OCI-LY3 (cell line): ENCODE data around the gene PTPRN.
A peak's percentile ranks its signal among the peaks of the same experiment; 100 is the strongest.

Experiments used
- H2AFZ ChIP-seq: fragments of 200-600, 300-600 bp; shearing (Covaris generic); 2 replicates; pipeline ENCODE4 v1.6.0; 2014; ENCODE audit warnings: antibody characterized with exemption, low read depth, low read length
- H3K27ac ChIP-seq: fragments of 200-600, 300-600 bp; sonication (generic); 2 replicates; pipeline ENCODE4 v1.5.1; 2014; ENCODE audit warnings: mild to moderate bottlenecking, low read length, moderate library complexity, mixed read lengths
- H3K27me3 ChIP-seq: fragments of 200-600, 300-600 bp; sonication (generic); 2 replicates; pipeline ENCODE4 v1.6.1; 2014; ENCODE audit warnings: low read depth, low read length, mixed read lengths
- H3K36me3 ChIP-seq: fragments of 200-600, 300-600 bp; sonication (generic); replicated peaks from 2 replicates; pipeline ENCODE3; 2014; ENCODE audit warnings: low read depth, low read length, mixed read lengths
- H3K4me1 ChIP-seq: fragments of 300-600, 200-600 bp; sonication (generic); 2 replicates; pipeline ENCODE4 v1.6.1; 2014; ENCODE audit warnings: low read length, mixed read lengths
- H3K4me2 ChIP-seq: fragments of 200-600, 300-600 bp; sonication (generic); 2 replicates; pipeline ENCODE4 v1.6.1; 2014; ENCODE audit warnings: low read length, mixed read lengths
- H3K4me3 ChIP-seq: fragments of 300-600, 200-600 bp; sonication (generic); 2 replicates; pipeline ENCODE4 v1.5.1; 2014; ENCODE audit warnings: antibody characterized with exemption, mild to moderate bottlenecking, low read length, moderate library complexity
- H3K79me2 ChIP-seq: fragments of 300-600, 200-600 bp; shearing (Covaris generic); 2 replicates; pipeline ENCODE4 v1.6.1; 2014; ENCODE audit warnings: mild to moderate bottlenecking, low read length, mixed read lengths
- H3K9ac ChIP-seq: fragments of 300-600, 200-600 bp; shearing (Covaris generic); 2 replicates; pipeline ENCODE4 v1.6.0; 2014; ENCODE audit warnings: mild to moderate bottlenecking, low read length, moderate library complexity
- H3K9me3 ChIP-seq: fragments of 200-600, 300-600 bp; shearing (Covaris generic); 2 replicates; pipeline ENCODE4 v1.6.1; 2014; ENCODE audit warnings: low read length, mixed read lengths; ENCODE audit not compliant: insufficient read depth
- H4K20me1 ChIP-seq: fragments of 200-600, 300-600 bp; sonication (generic); 2 replicates; pipeline ENCODE4 v1.6.1; 2016; ENCODE audit warnings: low read length, mixed read lengths; ENCODE audit not compliant: insufficient read depth
- CTCF ChIP-seq: fragments of 200-600, 300-600 bp; sonication (generic); IDR thresholded peaks from 2 replicates; pipeline ENCODE4 v1.5.1; 2014; ENCODE audit warnings: antibody characterized with exemption, low read length, low read depth
- EZH2phosphoT487 ChIP-seq: fragments of 200-600 bp; shearing (Covaris generic); IDR thresholded peaks from 2 replicates; pipeline ENCODE4 v1.6.1; 2018; ENCODE audit warnings: antibody characterized with exemption, mixed run types, low read depth

The PTPRN gene

GRCh38 chr2:219249203-219249980, 59.8 kb downstream of the PTPRN start:
- H3K4me3 ChIP-seq, result peak overlapping the region; percentile 70
- H4K20me1 ChIP-seq, result no peaks in the 10 kb centered on the region
- H3K79me2 ChIP-seq, result peaks cover 38% of the 10 kb centered on the region
- peaks cover 18% of the 10 kb centered on the region for H3K36me3 ChIP-seq
- no peaks in the 10 kb centered on the region for H3K9me3 ChIP-seq
- peak overlapping the region; percentile 94 for H3K27ac ChIP-seq
- H3K27me3 ChIP-seq, result no peaks in the 10 kb centered on the region
- TF ChIP-seq CTCF (no peak), EZH2phosphoT487 (no peak)
- peak overlapping the region; percentile 62 for H3K9ac ChIP-seq
- peak overlapping the region; percentile 94 for H3K4me2 ChIP-seq
- H3K4me1 ChIP-seq, result peaks cover 44% of the 10 kb centered on the region
- H2AFZ ChIP-seq, result no peak overlapping the region

- Histone ChIP-seq H3K4me1 (peaks cover 46% of the 10 kb centered on the region), H3K27ac (peak overlapping the region; percentile 94), H3K9me3 (no peaks in the 10 kb centered on the region), H3K4me2 (peak overlapping the region; percentile 94), H3K9ac (peak overlapping the region; percentile 62; the same call in 1 of the 2 replicates), H4K20me1 (no peaks in the 10 kb centered on the region), H3K36me3 (peaks cover 18% of the 10 kb centered on the region), H3K27me3 (no peaks in the 10 kb centered on the region), H3K4me3 (peak overlapping the region; percentile 70), H3K79me2 (peaks cover 38% of the 10 kb centered on the region), H2AFZ (no peak overlapping the region)
- TF ChIP-seq CTCF (no peak), EZH2phosphoT487 (no peak)
Measured at GRCh38 chr2:219248845-219249202, 60.4 kb downstream of the PTPRN start.

- Histone ChIP-seq H3K4me2 (no peak overlapping the region), H3K27me3 (no peaks in the 10 kb centered on the region), H3K9ac (no peak overlapping the region), H3K4me1 (peaks cover 46% of the 10 kb centered on the region), H2AFZ (no peak overlapping the region), H3K4me3 (no peak overlapping the region), H3K36me3 (peaks cover 18% of the 10 kb centered on the region), H3K27ac (no peak overlapping the region), H4K20me1 (no peaks in the 10 kb centered on the region), H3K9me3 (no peaks in the 10 kb centered on the region), H3K79me2 (peaks cover 31% of the 10 kb centered on the region)
- TF ChIP-seq CTCF (no peak), EZH2phosphoT487 (no peak)
Measured at GRCh38 chr2:219247678-219248642, 61.2 kb downstream of the PTPRN start.

GRCh38 chr2:219246559-219246958, 62.6 kb downstream of the PTPRN start:
- H3K27me3 ChIP-seq, result no peaks in the 10 kb centered on the region
- no peak overlapping the region for H3K27ac ChIP-seq
- H3K4me1 ChIP-seq, result peaks cover 37% of the 10 kb centered on the region
- H4K20me1 ChIP-seq, result no peaks in the 10 kb centered on the region
- H3K9me3 ChIP-seq, result no peaks in the 10 kb centered on the region
- no peak overlapping the region for H3K4me3 ChIP-seq
- TF ChIP-seq CTCF, result no peak
- peaks cover 18% of the 10 kb centered on the region for H3K79me2 ChIP-seq
- H3K4me2 ChIP-seq, result no peak overlapping the region
- peaks cover 13% of the 10 kb centered on the region for H3K36me3 ChIP-seq
- no peak overlapping the region for H3K9ac ChIP-seq
- no peak overlapping the region for H2AFZ ChIP-seq
